ENCODE results near the gene APOB.

GRCh38 chr2:21083482-21083881 is 39.6 kb upstream of the APOB start:
- TF ChIP-seq CTCF (IDR thresholded peaks at IDR 0.05) (no peak), ETV6 (CRISPR knock-in tag; IDR thresholded peaks at IDR 0.05) (no peak), IRF2 (CRISPR knock-in tag; IDR thresholded peaks at IDR 0.05; ENCODE audit: borderline replicate concordance, low read depth) (no peak), GRHL2 (CRISPR knock-in tag; IDR thresholded peaks at IDR 0.05; ENCODE audit: insufficient replicate concordance, severe bottlenecking) (no peak), TCF7 (CRISPR knock-in tag; IDR thresholded peaks at IDR 0.05; ENCODE audit: low read depth) (no peak), ESRRA (CRISPR knock-in tag; IDR thresholded peaks at IDR 0.05; ENCODE audit: borderline replicate concordance) (no peak), SP1 (CRISPR knock-in tag; conservative IDR thresholded peaks at IDR 0.05) (no peak), ZNF512 (CRISPR knock-in tag; IDR thresholded peaks at IDR 0.05; ENCODE audit: borderline replicate concordance) (no peak), USF1 (CRISPR knock-in tag; IDR thresholded peaks at IDR 0.05) (no peak), NFE2L1 (CRISPR knock-in tag; IDR thresholded peaks at IDR 0.05) (no peak)
